ENCODE results near the gene PLA2G2F.

DNA sequence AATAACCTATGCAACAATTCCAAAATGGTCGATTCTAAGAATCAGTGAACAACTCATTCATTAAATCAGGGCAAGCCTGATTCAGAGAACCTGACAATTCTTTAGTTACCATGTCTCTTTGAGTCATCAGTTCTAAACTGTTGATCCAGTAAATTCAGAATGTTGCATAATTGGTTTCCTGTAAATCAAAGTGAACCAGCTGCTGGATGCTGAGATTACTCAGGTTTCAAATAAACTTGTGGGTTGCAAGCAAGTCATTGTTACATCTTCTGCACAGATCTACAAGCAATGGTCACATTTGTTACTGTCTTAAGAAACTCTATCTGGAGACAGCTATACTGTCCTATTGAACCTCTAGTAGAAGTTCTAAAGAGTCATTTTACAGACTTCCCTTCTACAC is 36.2 kb upstream of the PLA2G2F start:
- TF ChIP-seq CTCF (tag by site-specific recombination; IDR thresholded peaks at IDR 0.05) (no peak), YY1 (tag by site-specific recombination; IDR thresholded peaks at IDR 0.05) (no peak), ZFP3 (tag by site-specific recombination; IDR thresholded peaks at IDR 0.05; ENCODE audit: low read depth) (no peak), GLIS2 (tag by site-specific recombination; IDR thresholded peaks at IDR 0.05) (no peak), ZNF140 (tag by site-specific recombination; IDR thresholded peaks at IDR 0.05) (no peak), ZNF707 (tag by site-specific recombination; IDR thresholded peaks at IDR 0.05) (no peak), ZEB2 (tag by site-specific recombination; IDR thresholded peaks at IDR 0.05) (no peak), ZNF10 (tag by site-specific recombination; IDR thresholded peaks at IDR 0.05) (no peak), ZNF501 (tag by site-specific recombination; IDR thresholded peaks at IDR 0.05) (no peak), GLI2 (tag by site-specific recombination; IDR thresholded peaks at IDR 0.05; ENCODE audit: borderline replicate concordance, low read depth) (no peak), SP3 (tag by site-specific recombination; IDR thresholded peaks at IDR 0.05) (no peak), ZFP69B (tag by site-specific recombination; IDR thresholded peaks at IDR 0.05) (no peak)
- TF ChIP-seq, protein P1, sequence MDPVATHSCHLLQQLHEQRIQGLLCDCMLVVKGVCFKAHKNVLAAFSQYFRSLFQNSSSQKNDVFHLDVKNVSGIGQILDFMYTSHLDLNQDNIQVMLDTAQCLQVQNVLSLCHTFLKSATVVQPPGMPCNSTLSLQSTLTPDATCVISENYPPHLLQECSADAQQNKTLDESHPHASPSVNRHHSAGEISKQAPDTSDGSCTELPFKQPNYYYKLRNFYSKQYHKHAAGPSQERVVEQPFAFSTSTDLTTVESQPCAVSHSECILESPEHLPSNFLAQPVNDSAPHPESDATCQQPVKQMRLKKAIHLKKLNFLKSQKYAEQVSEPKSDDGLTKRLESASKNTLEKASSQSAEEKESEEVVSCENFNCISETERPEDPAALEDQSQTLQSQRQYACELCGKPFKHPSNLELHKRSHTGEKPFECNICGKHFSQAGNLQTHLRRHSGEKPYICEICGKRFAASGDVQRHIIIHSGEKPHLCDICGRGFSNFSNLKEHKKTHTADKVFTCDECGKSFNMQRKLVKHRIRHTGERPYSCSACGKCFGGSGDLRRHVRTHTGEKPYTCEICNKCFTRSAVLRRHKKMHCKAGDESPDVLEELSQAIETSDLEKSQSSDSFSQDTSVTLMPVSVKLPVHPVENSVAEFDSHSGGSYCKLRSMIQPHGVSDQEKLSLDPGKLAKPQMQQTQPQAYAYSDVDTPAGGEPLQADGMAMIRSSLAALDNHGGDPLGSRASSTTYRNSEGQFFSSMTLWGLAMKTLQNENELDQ (tag by site-specific recombination; IDR thresholded peaks at IDR 0.05; ENCODE audit: low read depth) = no peak
- TF ChIP-seq, protein P2, sequence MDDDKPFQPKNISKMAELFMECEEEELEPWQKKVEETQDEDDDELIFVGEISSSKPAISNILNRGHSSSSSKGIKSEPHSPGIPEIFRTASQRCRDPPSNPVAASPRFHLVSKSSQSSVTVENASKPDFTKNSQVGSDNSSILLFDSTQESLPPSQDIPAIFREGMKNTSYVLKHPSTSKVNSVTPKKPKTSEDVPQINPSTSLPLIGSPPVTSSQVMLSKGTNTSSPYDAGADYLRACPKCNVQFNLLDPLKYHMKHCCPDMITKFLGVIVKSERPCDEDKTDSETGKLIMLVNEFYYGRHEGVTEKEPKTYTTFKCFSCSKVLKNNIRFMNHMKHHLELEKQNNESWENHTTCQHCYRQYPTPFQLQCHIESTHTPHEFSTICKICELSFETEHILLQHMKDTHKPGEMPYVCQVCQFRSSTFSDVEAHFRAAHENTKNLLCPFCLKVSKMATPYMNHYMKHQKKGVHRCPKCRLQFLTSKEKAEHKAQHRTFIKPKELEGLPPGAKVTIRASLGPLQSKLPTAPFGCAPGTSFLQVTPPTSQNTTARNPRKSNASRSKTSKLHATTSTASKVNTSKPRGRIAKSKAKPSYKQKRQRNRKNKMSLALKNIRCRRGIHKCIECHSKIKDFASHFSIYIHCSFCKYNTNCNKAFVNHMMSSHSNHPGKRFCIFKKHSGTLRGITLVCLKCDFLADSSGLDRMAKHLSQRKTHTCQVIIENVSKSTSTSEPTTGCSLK (tag by site-specific recombination; IDR thresholded peaks at IDR 0.05) = no peak

Measured in HEK293 (cell line).